Measurements from ENCODE around the gene TRIM33. TPM values are rescaled to one million over a fixed set of nuclear protein-coding genes. Genes with fewer than 3 reads are reported as not detected.

Gene TRIM33
- total and polyA plus RNA-seq, 2 experiments from 2014 or later: 50.3 to 51.1 TPM

- Mint-ChIP-seq H3K27me3 (ENCODE audit: insufficient read depth, low read depth, poor library complexity) (no peaks in the 10 kb centered on the region), H3K4me1 (no peaks in the 10 kb centered on the region), H3K36me3 (ENCODE audit: low read depth) (peaks cover 26% of the 10 kb centered on the region; the same call in 2 of the 3 replicates), H3K27ac (no peak overlapping the region), H3K4me3 (no peak overlapping the region; the same call in 2 of the 3 replicates), H3K9me3 (peaks cover 49% of the 10 kb centered on the region)
- H3K4me1 ChIP-seq (ENCODE audit: insufficient read depth): no peaks in the 10 kb centered on the region
- no peak for TF ChIP-seq JUNB (IDR thresholded peaks at IDR 0.05; ENCODE audit: unreplicated experiment)
- no peak for TF ChIP-seq STAT1 (IDR thresholded peaks at IDR 0.05; ENCODE audit: unreplicated experiment)
- TF ChIP-seq ZNF331 (CRISPR knock-in tag; IDR thresholded peaks at IDR 0.05; ENCODE audit: low read depth): no peak
- TF ChIP-seq ZNF462 (CRISPR knock-in tag; IDR thresholded peaks at IDR 0.05): no peak
- no peak for TF ChIP-seq POLR2AphosphoS5 (IDR thresholded peaks at IDR 0.05; ENCODE audit: low read depth)
- TF ChIP-seq ZNF114 (CRISPR knock-in tag; IDR thresholded peaks at IDR 0.05): no peak
- TF ChIP-seq CREB1 (CRISPR knock-in tag; IDR thresholded peaks at IDR 0.05; ENCODE audit: low read depth): no peak
- no peak for TF ChIP-seq NANOG (IDR thresholded peaks at IDR 0.05; ENCODE audit: borderline replicate concordance)
- H3K79me2 ChIP-seq (replicated peaks; ENCODE audit: insufficient read depth): no peaks in the 10 kb centered on the region
- H4K20me1 ChIP-seq (replicated peaks; ENCODE audit: insufficient read depth): no peaks in the 10 kb centered on the region
- DNase-seq (ENCODE audit: low spot score): no peak
- H3K4me2 ChIP-seq: no peak overlapping the region
- no peaks in the 10 kb centered on the region for H3K27me3 ChIP-seq (ENCODE audit: insufficient read depth)
- H3K4me3 ChIP-seq: no peak overlapping the region
- H2AFZ ChIP-seq: no peak overlapping the region
- H3K27ac ChIP-seq (ENCODE audit: low read depth): no peak overlapping the region
- no peaks in the 10 kb centered on the region for H3K9me2 ChIP-seq (ENCODE audit: insufficient read depth)
- ATAC-seq: no peak
- H3K36me3 ChIP-seq (ENCODE audit: insufficient read depth): no peaks in the 10 kb centered on the region
- no peaks in the 10 kb centered on the region for H3F3A ChIP-seq (replicated peaks; ENCODE audit: low read depth)
Observed at GRCh38 chr1:114379987-114380386, 131.0 kb downstream of the TRIM33 start.

Data from GM23338 (cell line).